SK-N-SH (cell line): ENCODE data around the gene SH3BP1. TPM values are rescaled to one million over a fixed set of nuclear protein-coding genes. Genes with fewer than 3 reads are reported as not detected.
"Not testable (repeated sequence)": the region's sequence is repeated elsewhere in the genome, so short reads cannot be mapped to it uniquely, and the experiment has no call there.

ENCODE experiments used
- CTCF ChIA-PET: fragments of 300-600, 350-600 bp; formaldehyde crosslinking; extraction: SDS; loops from one replicate; lab custom pipeline; 2021; lab: Yijun Ruan, JAX
- POLR2A ChIA-PET: fragments of 350-600 bp; sonication (Branson Sonifier 250); formaldehyde crosslinking; extraction: SDS; loops from one replicate; lab custom pipeline; 2020; ENCODE audit warnings: antibody characterized with exemption, inconsistent platforms; lab: Yijun Ruan, JAX
- DNase-seq: peaks from one replicate; pipeline ENCODE4 v3.0.0; 2012
- H2AFZ ChIP-seq: fragments of 200-600 bp; sonication (generic); 2 replicates; pipeline ENCODE4 v1.8.1; 2016; ENCODE audit warnings: antibody characterized with exemption, mild to moderate bottlenecking, low read depth
- H3F3A ChIP-seq: fragments of 200-600 bp; sonication (generic); replicated peaks from 2 replicates; pipeline ENCODE3; 2016; ENCODE audit warnings: antibody characterized with exemption, mild to moderate bottlenecking; ENCODE audit not compliant: insufficient read depth
- H3K27ac ChIP-seq, 2 experiments: fragments of 200-500 bp in 1 of 2; fragments of 200-600 bp in 1 of 2; sonication (Bioruptor generic) in 1 of 2; sonication (generic), shearing (Covaris generic) in 1 of 2; 2 replicates each; pipeline versions ENCODE4 v1.5.1 to v1.6.1; 2014 to 2016; ENCODE audit warnings: low read depth in 2 of 2, inconsistent platforms in 1 of 2, low read length in 1 of 2, mild to moderate bottlenecking in 1 of 2, mixed read lengths in 1 of 2
- H3K27me3 ChIP-seq: fragments of 200-600 bp; sonication (generic), shearing (Covaris generic); 2 replicates; pipeline ENCODE4 v1.6.1; 2016; ENCODE audit warnings: mixed run types; ENCODE audit not compliant: insufficient read depth
- H3K36me3 ChIP-seq, 2 experiments: fragments of 200-500 bp in 1 of 2; fragments of 200-600 bp in 1 of 2; sonication (Bioruptor generic) in 1 of 2; sonication (generic) in 1 of 2; replicated peaks in 1 of 2; 2 replicates each; pipeline versions ENCODE3 to v1.5.1; 2014 to 2016; ENCODE audit warnings: low read length in 1 of 2, mild to moderate bottlenecking in 1 of 2; ENCODE audit not compliant: insufficient read depth in 2 of 2, control insufficient read depth in 1 of 2
- H3K4me1 ChIP-seq, 2 experiments: fragments of 200-500 bp in 1 of 2; fragments of 200-600 bp in 1 of 2; sonication (Bioruptor generic) in 1 of 2; sonication (generic), shearing (Covaris generic) in 1 of 2; 2 replicates each; pipeline versions ENCODE4 v1.5.1 to v1.6.1; 2014 to 2016; ENCODE audit warnings: low read depth in 1 of 2, low read length in 1 of 2, mixed run types in 1 of 2; ENCODE audit not compliant: insufficient read depth in 2 of 2, control insufficient read depth in 1 of 2
- H3K4me2 ChIP-seq: fragments of 200-600 bp; sonication (generic), shearing (Covaris generic); 2 replicates; pipeline ENCODE4 v1.6.1; 2017; ENCODE audit warnings: mixed run types
- H3K4me3 ChIP-seq, 2 experiments: fragments of 200-500 bp in 1 of 2; fragments of 200-600 bp in 1 of 2; sonication (Bioruptor generic) in 1 of 2; sonication (generic), shearing (Covaris generic) in 1 of 2; 2 replicates each; pipeline versions ENCODE4 v1.5.1 to v1.8.1; 2014 to 2016; ENCODE audit warnings: low read depth in 2 of 2, inconsistent platforms in 1 of 2, low read length in 1 of 2, mild to moderate bottlenecking in 1 of 2, mixed read lengths in 1 of 2, moderate library complexity in 1 of 2
- H3K79me2 ChIP-seq: fragments of 200-600 bp; sonication (generic); 2 replicates; pipeline ENCODE4 v1.8.1; 2017; ENCODE audit warnings: mild to moderate bottlenecking; ENCODE audit not compliant: insufficient read depth
- H3K9ac ChIP-seq: fragments of 200-600 bp; sonication (generic); 2 replicates; pipeline ENCODE4 v1.6.1; 2017; ENCODE audit warnings: mixed run types
- H3K9me2 ChIP-seq: fragments of 200-600 bp; sonication (generic); 2 replicates; pipeline ENCODE4 v1.6.1; 2017; ENCODE audit warnings: mixed run types
- H3K9me3 ChIP-seq: fragments of 200-600 bp; sonication (generic); 2 replicates; pipeline ENCODE4 v1.6.1; 2017; ENCODE audit warnings: mixed run types, mild to moderate bottlenecking, moderate library complexity
- H4K20me1 ChIP-seq: fragments of 200-600 bp; sonication (generic); 2 replicates; pipeline ENCODE4 v1.6.1; 2017; ENCODE audit warnings: mild to moderate bottlenecking, mixed run types; ENCODE audit not compliant: insufficient read depth
- CHD2 ChIP-seq: fragments of 150-350 bp; IDR thresholded peaks from 2 replicates; pipeline ENCODE4 v1.6.1; 2018; ENCODE audit warnings: low read length; ENCODE audit not compliant: partially characterized antibody
- EP300 ChIP-seq, 2 experiments: IDR thresholded peaks; 2 replicates each; pipeline versions ENCODE4 v1.4.0 to v1.6.1; 2012; ENCODE audit warnings: borderline replicate concordance in 1 of 2, low read depth in 1 of 2, low read length in 1 of 2
- EZH2phosphoT487 ChIP-seq: fragments of 200-600 bp; sonication (generic); IDR thresholded peaks from 2 replicates; pipeline ENCODE4 v1.6.1; 2017; ENCODE audit warnings: low read depth, mixed run types, mild to moderate bottlenecking, antibody characterized with exemption, moderate library complexity, borderline replicate concordance
- FOSL2 ChIP-seq: IDR thresholded peaks from 2 replicates; pipeline ENCODE4 v1.4.0; 2012; ENCODE audit warnings: low read depth, mild to moderate bottlenecking, moderate library complexity, borderline replicate concordance
- FOXM1 ChIP-seq: IDR thresholded peaks from 2 replicates; pipeline ENCODE4 v1.4.0; 2012; ENCODE audit warnings: low read depth, mild to moderate bottlenecking
- GABPA ChIP-seq: IDR thresholded peaks from 2 replicates; pipeline ENCODE4 v1.4.0; 2012; ENCODE audit warnings: low read depth, mild to moderate bottlenecking
- MAX ChIP-seq: IDR thresholded peaks from 2 replicates; pipeline ENCODE4 v1.4.0; 2012; ENCODE audit warnings: low read depth
- NRF1 ChIP-seq: IDR thresholded peaks from 2 replicates; pipeline ENCODE4 v1.6.1; 2012; ENCODE audit warnings: low read depth, mild to moderate bottlenecking, low read length
- PBX3 ChIP-seq: IDR thresholded peaks from 2 replicates; pipeline ENCODE4; 2012
- RAD21 ChIP-seq: IDR thresholded peaks from 2 replicates; pipeline ENCODE4 v1.6.1; 2012; ENCODE audit warnings: mild to moderate bottlenecking, low read length
- RCOR1 ChIP-seq: fragments of 150-350 bp; IDR thresholded peaks from 2 replicates; pipeline ENCODE4 v1.6.1; 2017; ENCODE audit warnings: antibody characterized with exemption, low read length
- SIN3A ChIP-seq: IDR thresholded peaks from 2 replicates; pipeline ENCODE4 v1.6.1; 2012; ENCODE audit warnings: low read depth, mild to moderate bottlenecking, low read length, moderate library complexity, borderline replicate concordance
- TCF12 ChIP-seq: IDR thresholded peaks from 2 replicates; pipeline ENCODE4 v1.4.0; 2012
- USF1 ChIP-seq: IDR thresholded peaks from 2 replicates; pipeline ENCODE4 v1.4.0; 2012; ENCODE audit warnings: low read depth, borderline replicate concordance
- USF2 ChIP-seq: fragments of 150-350 bp; IDR thresholded peaks from 2 replicates; pipeline ENCODE4 v1.6.1; 2017; ENCODE audit warnings: antibody characterized with exemption, low read length, low read depth, borderline replicate concordance
- ZBTB33 ChIP-seq: IDR thresholded peaks from 2 replicates; pipeline ENCODE4 v1.4.0; 2012; ENCODE audit warnings: low read depth, borderline replicate concordance
- WGBS: methylation state at CpG from one replicate; pipeline ENCODE4 v1.1.6; 2017; ENCODE audit warnings: low lambda C conversion rate; 5-methylcytosine and 5-hydroxymethylcytosine counted together
- polyA plus RNA-seq, 3 experiments: library from polyadenylated mRNA; depleted of rRNA; stranded (reverse); fragments of >200 nt; gene quantifications; 2 replicates each; pipeline ENCODE4 v1.2.3, GENCODE V29; 2012

SH3BP1 gene
- polyA plus RNA-seq, 1 of the 3 experiments (the other 2 are of a cell fraction) = 8.9 TPM

GRCh38 chr22:37690901-37691504 is 51.5 kb downstream of the SH3BP1 start (continued):
- TF ChIP-seq USF1 = no peak

DNA sequence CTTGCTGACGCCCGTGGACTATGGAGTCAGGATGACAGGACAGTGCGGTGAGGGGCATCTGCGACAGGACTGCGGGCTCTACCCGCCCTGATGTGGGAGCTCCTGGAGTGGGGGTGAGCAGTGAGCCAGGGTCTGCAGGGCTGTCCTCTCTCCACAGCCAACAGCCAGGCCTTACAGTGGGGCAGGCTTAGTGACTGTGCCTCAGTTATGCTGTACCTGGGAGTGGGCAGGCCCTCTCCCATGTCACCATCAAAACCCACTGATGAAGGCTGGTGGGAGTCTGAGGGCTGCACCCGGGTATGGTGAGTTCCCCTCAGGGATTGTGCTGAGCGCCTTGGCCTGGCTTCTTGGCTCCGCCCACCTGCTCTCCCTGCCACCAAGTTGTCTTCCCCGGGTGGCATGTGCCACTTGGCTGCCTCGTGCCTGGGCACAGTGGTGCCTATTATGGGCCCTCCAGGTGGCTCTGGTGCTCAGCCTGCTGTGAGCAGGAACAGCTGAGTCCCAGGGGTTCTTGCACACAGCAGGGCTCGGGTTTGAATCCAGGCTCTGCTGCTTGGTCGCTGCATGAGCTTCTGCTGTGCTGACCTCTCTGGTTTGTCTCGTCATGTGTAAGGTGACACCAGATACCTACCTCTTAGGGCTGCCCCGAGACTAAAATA is 53.3 kb downstream of the SH3BP1 start:
- POLR2A ChIA-PET = no interaction called here

GRCh38 chr22:37694131-37694530 is 54.7 kb downstream of the SH3BP1 start:
- H3K4me3 ChIP-seq, H3K4me2 ChIP-seq, POLR2A ChIA-PET, H2AFZ ChIP-seq, H3K9me3 ChIP-seq, H3K27me3 ChIP-seq, H3K9ac ChIP-seq, H4K20me1 ChIP-seq, H3K9me2 ChIP-seq, DNase-seq, H3K27ac ChIP-seq: not testable (repeated sequence)
- CTCF ChIA-PET = interaction anchor here (6.0 to 6.2 kb wide), 2 partner anchors 11 to 51 kb away, joined by 55 to 65 read pairs; partner anchors contain the start of gene NOL12
- over 99% methylated on average over 7 of the region's 7 CpGs for WGBS
- peaks cover 21% of the 10 kb centered on the region for H3F3A ChIP-seq
- H3K79me2 ChIP-seq = peaks cover 13% of the 10 kb centered on the region
- peaks cover 6 to 11% of the 10 kb centered on the region in 2 experiments; a peak in 2 of 4 replicates for H3K4me1 ChIP-seq
- H3K36me3 ChIP-seq = peaks cover 7 to 32% of the 10 kb centered on the region in 2 experiments

More for the DNA sequence above, 53.3 kb downstream of the SH3BP1 start:
- no peak for DNase-seq
- Histone ChIP-seq H3K36me3 (peaks cover 12 to 43% of the 10 kb centered on the region in 2 experiments), H3K9me2 (no peaks in the 10 kb centered on the region), H3K4me2 (no peak overlapping the region)
- no peak for TF ChIP-seq RAD21
- TF ChIP-seq ZBTB33 = no peak
- TF ChIP-seq TCF12 = no peak
- TF ChIP-seq NRF1 = no peak
- TF ChIP-seq PBX3 = no peak
- TF ChIP-seq EP300 (IDR thresholded peaks at IDR 0.05; ENCODE audit: borderline replicate concordance in 1 of 2, low read depth in 1 of 2, low read length in 1 of 2) = no peak
- no peak for TF ChIP-seq EZH2phosphoT487
- no peak for TF ChIP-seq SIN3A
- no peak for TF ChIP-seq FOSL2
- TF ChIP-seq GABPA = no peak
- TF ChIP-seq RCOR1 = no peak
- no peak for TF ChIP-seq FOXM1
- no peak for TF ChIP-seq USF2
- TF ChIP-seq MAX = no peak
- no peak for TF ChIP-seq CHD2
- TF ChIP-seq, all 33 proteins: peak for 0
- CTCF ChIA-PET = interaction anchor here (0.7 to 6.0 kb wide), 4 partner anchors 10 to 50 kb away, joined by 3 to 65 read pairs (median 8); partner anchors contain the start of gene NOL12
- Histone ChIP-seq H2AFZ (no peak overlapping the region), H3K27ac (no peak overlapping the region), H4K20me1 (no peaks in the 10 kb centered on the region), H3K9ac (no peak overlapping the region), H3K4me1 (peaks cover 6 to 11% of the 10 kb centered on the region in 2 experiments; a peak in 2 of 4 replicates), H3K4me3 (no peak overlapping the region), H3K27me3 (no peaks in the 10 kb centered on the region), H3K9me3 (no peaks in the 10 kb centered on the region), H3K79me2 (peaks cover 14% of the 10 kb centered on the region), H3F3A (peaks cover 21% of the 10 kb centered on the region)
- 98% methylated on average over 11 of the region's 15 CpGs for WGBS
